ENCODE measurements around the gene CPNE9. TPM values are rescaled to one million over a fixed set of nuclear protein-coding genes. Genes with fewer than 3 reads are reported as not detected.

CPNE9 gene
- total and polyA plus RNA-seq, 2 of the 8 experiments (the other 6 are each of a cell fraction or from before 2014, with no cell fraction given): 4.8 to 6.0 TPM

DNA sequence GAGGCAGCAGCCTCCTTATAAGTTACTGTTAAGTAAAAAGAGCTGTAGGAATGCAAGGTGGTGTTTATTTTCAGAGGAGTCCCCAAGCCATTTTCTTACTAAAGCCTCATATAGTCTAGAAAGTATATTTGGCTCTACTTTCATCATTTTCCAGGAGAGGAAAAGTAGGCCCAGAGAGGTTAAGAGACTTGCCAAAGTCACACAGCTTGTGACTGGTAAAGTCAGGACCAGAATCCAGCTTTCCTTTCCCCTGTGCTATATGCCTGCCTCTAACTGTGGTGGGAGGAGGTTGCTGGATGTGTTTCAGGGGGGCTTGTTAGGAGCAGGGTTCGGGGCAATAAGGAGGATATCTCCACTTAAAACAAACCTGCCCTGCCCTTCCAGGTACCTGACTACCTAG lies 38.9 kb downstream of the CPNE9 start:
- CTCF ChIA-PET (ENCODE audit: partially characterized antibody): interaction anchor here (1.6 kb wide), 1 partner anchor 15 kb away, joined by 6 read pairs; no protein-coding TSS in a partner anchor

More for the DNA sequence above, 38.9 kb downstream of the CPNE9 start:
- Histone ChIP-seq H3K4me2 (ENCODE audit: insufficient read depth in 1 of 2, low read depth in 2 of 2, low read length in 2 of 2) (no peak overlapping the region), H2BK12ac (ENCODE audit: low read depth, low read length) (no peak overlapping the region), H3K9ac (replicated peaks in 1 of 4; ENCODE audit: extremely low read depth in 1 of 4, low read depth in 3 of 4, low read length in 3 of 4) (no peak overlapping the region), H3K9me3 (ENCODE audit: insufficient read depth in 2 of 2, low read depth in 1 of 2, low read length in 1 of 2) (no peaks in the 10 kb centered on the region), H3K4ac (replicated peaks; ENCODE audit: insufficient read length, low read depth, low read length) (no peak overlapping the region), H2AK5ac (ENCODE audit: low read depth, low read length) (no peak overlapping the region), H3K23ac (ENCODE audit: insufficient read length) (no peak overlapping the region), H3K36me3 (ENCODE audit: control insufficient read depth in 2 of 4, insufficient read depth in 4 of 4, low read length in 3 of 4) (peaks cover 65 to 98% (median 92%) of the 10 kb centered on the region in 4 experiments), H3K56ac (replicated peaks; ENCODE audit: insufficient read length, low read depth, low read length) (no peak overlapping the region), H3K14ac (ENCODE audit: insufficient read length) (no peak overlapping the region), H2AFZ (ENCODE audit: low read length) (no peak overlapping the region), H3K18ac (ENCODE audit: extremely low read depth, low read length) (no peak overlapping the region), H3K79me2 (ENCODE audit: control insufficient read depth in 1 of 2, insufficient read depth in 2 of 2, low read length in 2 of 2) (no peaks in the 10 kb centered on the region), H4K91ac (replicated peaks; ENCODE audit: insufficient read length, low read length) (no peak overlapping the region), H2BK15ac (ENCODE audit: low read length) (no peak overlapping the region), H2BK120ac (replicated peaks; ENCODE audit: low read depth, low read length) (no peak overlapping the region), H2BK20ac (ENCODE audit: low read length) (no peak overlapping the region), H3K4me3 (ENCODE audit: extremely low read depth in 1 of 4, insufficient read depth in 2 of 4, low read depth in 3 of 4, low read length in 4 of 4) (no peak overlapping the region), H4K8ac (ENCODE audit: extremely low read depth, insufficient read depth, low read length) (no peak overlapping the region; the same call in 1 of the 2 replicates), H4K20me1 (replicated peaks in 1 of 2; ENCODE audit: control insufficient read depth in 1 of 2, insufficient read depth in 2 of 2, low read length in 2 of 2) (peaks cover 2 to 14% of the 10 kb centered on the region in 2 experiments), H3K79me1 (ENCODE audit: low read depth, low read length) (peaks cover 5% of the 10 kb centered on the region; the same call in 1 of the 2 replicates), H3K27me3 (replicated peaks in 1 of 4; ENCODE audit: control insufficient read depth in 3 of 4, extremely low read depth in 1 of 4, insufficient read depth in 3 of 4, low read length in 3 of 4) (0 out of 7 replicates have a peak, but pooled peaks cover 0 to 2% (median 0%) of the 10 kb centered on the region in 4 experiments), H2BK5ac (ENCODE audit: low read depth, low read length) (no peak overlapping the region), H3K23me2 (ENCODE audit: low read depth, low read length) (no peaks in the 10 kb centered on the region), H3K4me1 (replicated peaks in 1 of 4; ENCODE audit: control insufficient read depth in 3 of 4, insufficient read depth in 4 of 4, low read length in 3 of 4) (no peaks in the 10 kb centered on the region), H4K5ac (ENCODE audit: insufficient read length, low read depth, low read length) (no peak overlapping the region), H3K27ac (ENCODE audit: low read depth, low read length) (no peak overlapping the region)
- FAIRE-seq: no peak
- POLR2A ChIA-PET (ENCODE audit: partially characterized antibody): interaction anchor here (0.6 to 6.7 kb wide), 2 partner anchors 10 to 27 kb away, joined by 3 to 56 read pairs; partner anchors contain the start of genes BRPF1 and CAMK1
- WGBS, 2 experiments (ENCODE audit: extremely low coverage in 1 of 2, insufficient coverage in 1 of 2, insufficient read length in 1 of 2, insufficient replicate concordance in 2 of 2, low coverage in 1 of 2, low lambda C conversion rate in 2 of 2, missing lambda C conversion rate in 1 of 2): 92% methylated on average over 1 of the region's 1 CpG; no CpG with 5 or more reads in 1 of the 2 experiments
- TF ChIP-seq SP2 (IDR thresholded peaks at IDR 0.05; ENCODE audit: low read length): no peak
- DNase-seq (ENCODE audit: low read depth in 1 of 2, low spot score in 2 of 2): no peak
